WTC11 (cell line): ENCODE data around the gene TCTN2.

Experiments
- CREB1 ChIP-seq: sonication (generic); formaldehyde crosslinking; IDR thresholded peaks from 2 replicates; pipeline ENCODE4 v1.8.0; 2023; ENCODE audit warnings: mild to moderate bottlenecking, missing genetic modification reagents
- CREM ChIP-seq: sonication (generic); formaldehyde crosslinking; IDR thresholded peaks from 2 replicates; pipeline ENCODE4 v1.8.1; 2022; ENCODE audit warnings: mild to moderate bottlenecking, missing genetic modification reagents, moderate library complexity
- FOXJ3 ChIP-seq: sonication (generic); formaldehyde crosslinking; IDR thresholded peaks from 2 replicates; pipeline ENCODE4 v1.9.0; 2021; ENCODE audit warnings: missing genetic modification reagents, mild to moderate bottlenecking, borderline replicate concordance
- TCF7 ChIP-seq: sonication (generic); formaldehyde crosslinking; IDR thresholded peaks from 2 replicates; pipeline ENCODE4 v1.8.0; 2022; ENCODE audit warnings: mild to moderate bottlenecking, low read depth, missing genetic modification reagents, moderate library complexity
- TEAD4 ChIP-seq: sonication (generic); formaldehyde crosslinking; IDR thresholded peaks from 2 replicates; pipeline ENCODE4 v1.8.0; 2022; ENCODE audit warnings: mild to moderate bottlenecking, missing genetic modification reagents
- ZNF138 ChIP-seq: sonication (generic); formaldehyde crosslinking; conservative IDR thresholded peaks from 2 replicates; pipeline ENCODE4 v1.8.1; 2022; ENCODE audit warnings: mild to moderate bottlenecking, moderate library complexity, missing genetic modification reagents
- TF ChIP-seq, protein P1 (sequence below): fragments of 200-600 bp; IDR thresholded peaks from 2 replicates; pipeline ENCODE4 v1.8.0; 2022; ENCODE audit warnings: antibody characterized with exemption

DNA sequence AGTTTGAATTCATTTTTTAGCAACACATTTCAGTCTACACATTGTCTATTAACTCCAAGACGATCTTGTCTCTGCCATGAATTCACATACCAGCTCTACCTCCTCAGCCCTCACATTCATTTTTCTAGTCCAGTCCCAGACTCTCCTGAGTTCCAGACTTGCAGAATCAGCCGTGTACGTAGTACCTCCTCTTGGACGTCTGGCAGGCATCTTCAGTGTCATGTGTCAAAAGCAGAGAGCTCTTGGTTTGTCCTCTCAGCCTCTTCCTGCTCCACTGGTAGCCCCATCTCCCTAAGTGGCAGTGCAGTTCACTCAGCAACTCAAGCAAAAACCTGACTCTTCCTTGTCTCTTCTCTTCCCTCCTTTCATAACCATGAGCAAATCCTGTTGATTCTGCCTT lies 14.5 kb upstream of the TCTN2 start:
- TF ChIP-seq, protein P1, sequence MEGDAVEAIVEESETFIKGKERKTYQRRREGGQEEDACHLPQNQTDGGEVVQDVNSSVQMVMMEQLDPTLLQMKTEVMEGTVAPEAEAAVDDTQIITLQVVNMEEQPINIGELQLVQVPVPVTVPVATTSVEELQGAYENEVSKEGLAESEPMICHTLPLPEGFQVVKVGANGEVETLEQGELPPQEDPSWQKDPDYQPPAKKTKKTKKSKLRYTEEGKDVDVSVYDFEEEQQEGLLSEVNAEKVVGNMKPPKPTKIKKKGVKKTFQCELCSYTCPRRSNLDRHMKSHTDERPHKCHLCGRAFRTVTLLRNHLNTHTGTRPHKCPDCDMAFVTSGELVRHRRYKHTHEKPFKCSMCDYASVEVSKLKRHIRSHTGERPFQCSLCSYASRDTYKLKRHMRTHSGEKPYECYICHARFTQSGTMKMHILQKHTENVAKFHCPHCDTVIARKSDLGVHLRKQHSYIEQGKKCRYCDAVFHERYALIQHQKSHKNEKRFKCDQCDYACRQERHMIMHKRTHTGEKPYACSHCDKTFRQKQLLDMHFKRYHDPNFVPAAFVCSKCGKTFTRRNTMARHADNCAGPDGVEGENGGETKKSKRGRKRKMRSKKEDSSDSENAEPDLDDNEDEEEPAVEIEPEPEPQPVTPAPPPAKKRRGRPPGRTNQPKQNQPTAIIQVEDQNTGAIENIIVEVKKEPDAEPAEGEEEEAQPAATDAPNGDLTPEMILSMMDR, result no peak
- TF ChIP-seq CREM (CRISPR knock-in tag) (no peak), TEAD4 (CRISPR knock-in tag) (no peak), ZNF138 (CRISPR knock-in tag) (no peak), TCF7 (no peak), FOXJ3 (CRISPR knock-in tag) (no peak), CREB1 (CRISPR knock-in tag) (no peak)
